HG03159 (cell line): ENCODE measurements around the gene NPC1.
"Not testable (repeated sequence)": the region's sequence is repeated elsewhere in the genome, so short reads cannot be mapped to it uniquely, and the experiment has no call there.

ENCODE experiments used
- ATAC-seq: cut with Tn5 transposase; IDR thresholded peaks from one replicate; pipeline ENCODE4 v1.9.1; 2021; ENCODE audit warnings: mild to moderate bottlenecking, moderate library complexity; ENCODE audit not compliant: unreplicated experiment

Gene NPC1

GRCh38 chr18:23494992-23495391, 91.3 kb downstream of the NPC1 start:
- no peak for ATAC-seq

GRCh38 chr18:23493654-23494053, 92.7 kb downstream of the NPC1 start:
- no peak for ATAC-seq

GRCh38 chr18:23489586-23489985, 96.7 kb downstream of the NPC1 start:
- ATAC-seq, result not testable (repeated sequence)

- ATAC-seq, result peak; percentile 75
Observed at GRCh38 chr18:23487738-23488570, 98.4 kb downstream of the NPC1 start.

- no peak for ATAC-seq
Observed at GRCh38 chr18:23485386-23485785, 100.9 kb downstream of the NPC1 start.

GRCh38 chr18:23484561-23485182, 101.6 kb downstream of the NPC1 start:
- no peak for ATAC-seq
